IMR-90 (cell line): ENCODE measurements around the gene ASPHD2. TPM values are rescaled to one million over a fixed set of nuclear protein-coding genes. Genes with fewer than 3 reads are reported as not detected.

Experiments used
- ATAC-seq: fragments of 200-7000 bp; cut with Tn5 transposase; 2 replicates; pipeline ENCODE4 v1.9.1; 2020; ENCODE audit warnings: low read depth, mild to moderate bottlenecking, moderate library complexity
- BruUV-seq: library from RNA; stranded (reverse); fragments of 400-500 nt; replicated peaks from 2 replicates; lab custom pipeline; 2021; lab: Mats Ljungman, UMichigan
- CTCF ChIA-PET: fragments of 300-600 bp; formaldehyde crosslinking; extraction: SDS; loops from one replicate; lab custom pipeline; 2021; ENCODE audit warnings: antibody characterized with exemption; lab: Yijun Ruan, JAX
- POLR2A ChIA-PET: fragments of 300-600 bp; sonication (Branson Sonifier 250); formaldehyde crosslinking; loops from one replicate; lab custom pipeline; 2022; ENCODE audit warnings: antibody characterized with exemption; ENCODE audit not compliant: unreplicated experiment; lab: Charles Lee
- DNase-seq: peaks from one replicate; pipeline ENCODE4 v3.0.0; 2013
- H2AFZ ChIP-seq: replicated peaks from 2 replicates; pipeline ENCODE3; 2013; ENCODE audit warnings: low read length, mild to moderate bottlenecking; ENCODE audit not compliant: poor library complexity
- H2AK5ac ChIP-seq: 2 replicates; pipeline ENCODE4 v1.6.1; 2013; ENCODE audit warnings: low read depth, low read length, inconsistent platforms
- H2AK9ac ChIP-seq: replicated peaks from 2 replicates; pipeline ENCODE3; 2013; ENCODE audit warnings: mild to moderate bottlenecking, low read depth, low read length, moderate library complexity; ENCODE audit not compliant: poor library complexity
- H2BK120ac ChIP-seq: 2 replicates; pipeline ENCODE4 v1.6.1; 2013; ENCODE audit warnings: low read depth, low read length, inconsistent platforms
- H2BK15ac ChIP-seq: 3 replicates; pipeline ENCODE4 v1.6.1; 2013; ENCODE audit warnings: low read depth, low read length, inconsistent platforms
- H2BK20ac ChIP-seq: 2 replicates; pipeline ENCODE4 v1.6.1; 2013; ENCODE audit warnings: low read depth, mild to moderate bottlenecking, inconsistent platforms, low read length, moderate library complexity
- H2BK5ac ChIP-seq: 2 replicates; pipeline ENCODE4 v1.6.1; 2013; ENCODE audit warnings: mild to moderate bottlenecking, low read depth, low read length, inconsistent platforms; ENCODE audit not compliant: poor library complexity, severe bottlenecking
- H3K14ac ChIP-seq: replicated peaks from 2 replicates; pipeline ENCODE4 v1.6.1; 2013; ENCODE audit warnings: low read depth, low read length, inconsistent platforms
- H3K18ac ChIP-seq: 2 replicates; pipeline ENCODE4 v1.6.1; 2013; ENCODE audit warnings: low read depth, low read length, control low read depth
- H3K23ac ChIP-seq: 2 replicates; pipeline ENCODE4 v1.6.1; 2013; ENCODE audit warnings: low read depth, low read length, inconsistent platforms
- H3K27ac ChIP-seq: 2 replicates; pipeline ENCODE4 v1.5.1; 2013; ENCODE audit warnings: mild to moderate bottlenecking, control low read depth, low read length; ENCODE audit not compliant: insufficient read depth
- H3K27me3 ChIP-seq: 2 replicates; pipeline ENCODE4 v1.6.1; 2013; ENCODE audit warnings: low read length; ENCODE audit not compliant: control insufficient read depth, insufficient read depth
- H3K36me3 ChIP-seq: 2 replicates; pipeline ENCODE4 v1.6.1; 2013; ENCODE audit warnings: low read length, mixed read lengths; ENCODE audit not compliant: control insufficient read depth, insufficient read depth
- H3K4ac ChIP-seq: 2 replicates; pipeline ENCODE4 v1.6.1; 2013; ENCODE audit warnings: low read depth, low read length, inconsistent platforms
- H3K4me1 ChIP-seq: 2 replicates; pipeline ENCODE4 v1.6.1; 2013; ENCODE audit warnings: low read length, mixed read lengths; ENCODE audit not compliant: control insufficient read depth, insufficient read depth
- H3K4me2 ChIP-seq: 2 replicates; pipeline ENCODE4 v1.6.1; 2013; ENCODE audit warnings: low read depth, mild to moderate bottlenecking, control low read depth, low read length, moderate library complexity
- H3K4me3 ChIP-seq: 2 replicates; pipeline ENCODE4 v1.5.1; 2013; ENCODE audit warnings: low read depth, mild to moderate bottlenecking, control low read depth, low read length, moderate library complexity; ENCODE audit not compliant: insufficient read depth
- H3K56ac ChIP-seq: 2 replicates; pipeline ENCODE4 v1.6.1; 2013; ENCODE audit warnings: low read length, inconsistent platforms; ENCODE audit not compliant: insufficient read depth; ENCODE audit errors: extremely low read depth
- H3K79me1 ChIP-seq, 2 experiments: 2 replicates each; pipeline ENCODE4 v1.6.1; 2013; ENCODE audit warnings: low read length in 2 of 2, inconsistent platforms in 1 of 2, low read depth in 1 of 2
- H3K9ac ChIP-seq: 2 replicates; pipeline ENCODE4 v1.6.1; 2013; ENCODE audit warnings: low read depth, low read length, control low read depth
- H3K9me1 ChIP-seq: 2 replicates; pipeline ENCODE4 v1.6.1; 2013; ENCODE audit warnings: low read length, inconsistent platforms; ENCODE audit not compliant: insufficient read depth
- H3K9me3 ChIP-seq: 2 replicates; pipeline ENCODE4 v1.6.1; 2013; ENCODE audit warnings: low read length; ENCODE audit not compliant: control insufficient read depth, insufficient read depth
- H4K20me1 ChIP-seq: 2 replicates; pipeline ENCODE4 v1.6.1; 2013; ENCODE audit warnings: low read length, inconsistent platforms; ENCODE audit not compliant: insufficient read depth
- H4K5ac ChIP-seq: 2 replicates; pipeline ENCODE4 v1.6.1; 2013; ENCODE audit warnings: mild to moderate bottlenecking, low read depth, low read length, control low read depth
- H4K8ac ChIP-seq, 2 experiments: 2 replicates each; pipeline ENCODE4 v1.6.1; 2013; ENCODE audit warnings: low read depth in 2 of 2, low read length in 2 of 2, control low read depth in 1 of 2, inconsistent platforms in 1 of 2
- H4K91ac ChIP-seq: 2 replicates; pipeline ENCODE4 v1.6.1; 2013; ENCODE audit warnings: low read depth, low read length, inconsistent platforms; ENCODE audit not compliant: insufficient read depth
- CHD1 ChIP-seq: IDR thresholded peaks from 2 replicates; pipeline ENCODE4 v1.6.1; 2012; ENCODE audit warnings: low read depth, low read length, improper control_type of control experiment
- ELK1 ChIP-seq: fragments of 150-350 bp; IDR thresholded peaks from 2 replicates; pipeline ENCODE4 v1.6.1; 2016; ENCODE audit warnings: low read depth, mild to moderate bottlenecking, low read length, moderate library complexity, borderline replicate concordance
- FOS ChIP-seq: fragments of 150-350 bp; IDR thresholded peaks from 2 replicates; pipeline ENCODE4 v1.6.1; 2016; ENCODE audit warnings: low read depth, low read length
- NFE2L2 ChIP-seq: fragments of 150-350 bp; IDR thresholded peaks from 2 replicates; pipeline ENCODE4 v1.6.1; 2016; ENCODE audit warnings: low read depth, mild to moderate bottlenecking, low read length
- WGBS, 2 experiments: methylation state at CpG; one replicate each; pipeline versions ENCODE4 v1.1.5 to v1.1.7; 2013; ENCODE audit warnings: missing lambda C conversion rate in 2 of 2; ENCODE audit not compliant: insufficient read length in 1 of 2; ENCODE audit errors: extremely low coverage in 2 of 2; 5-methylcytosine and 5-hydroxymethylcytosine counted together
- dilution Hi-C: fragments of 300-500 bp; cut with HindIII; formaldehyde crosslinking; loops from one replicate; pipeline ENCODE4 v1.14.3; 2018; ENCODE audit warnings: low sequenced_read_pairs; ENCODE audit not compliant: unreplicated experiment
- in situ Hi-C: fragments of 300-500 bp; cut with MboI; formaldehyde crosslinking; loops from 3 replicates; pipeline ENCODE4 v1.14.3; 2019; ENCODE audit warnings: low sequenced_read_pairs, inconsistent platforms, mixed read lengths
- intact Hi-C: fragments of 100-400 bp; cut with micrococcal nuclease; formaldehyde crosslinking; loops from 2 replicates; pipeline ENCODE4 v1.10.0; 2022
- polyA plus RNA-seq, 3 experiments: library from polyadenylated mRNA; depleted of rRNA; stranded (reverse); fragments of >200 nt; gene quantifications; 2 replicates each; pipeline ENCODE4 v1.2.3, GENCODE V29; 2012; ENCODE audit warnings: low replicate concordance in 1 of 3
- total RNA-seq: library from RNA; depleted of rRNA; stranded (reverse); fragments of >200 nt; gene quantifications from 2 replicates; pipeline ENCODE4 v1.2.3, GENCODE V29; 2012

The ASPHD2 gene
- total and polyA plus RNA-seq, 2 of the 4 experiments (the other 2 are of a cell fraction): 1.3 to 1.4 TPM

DNA sequence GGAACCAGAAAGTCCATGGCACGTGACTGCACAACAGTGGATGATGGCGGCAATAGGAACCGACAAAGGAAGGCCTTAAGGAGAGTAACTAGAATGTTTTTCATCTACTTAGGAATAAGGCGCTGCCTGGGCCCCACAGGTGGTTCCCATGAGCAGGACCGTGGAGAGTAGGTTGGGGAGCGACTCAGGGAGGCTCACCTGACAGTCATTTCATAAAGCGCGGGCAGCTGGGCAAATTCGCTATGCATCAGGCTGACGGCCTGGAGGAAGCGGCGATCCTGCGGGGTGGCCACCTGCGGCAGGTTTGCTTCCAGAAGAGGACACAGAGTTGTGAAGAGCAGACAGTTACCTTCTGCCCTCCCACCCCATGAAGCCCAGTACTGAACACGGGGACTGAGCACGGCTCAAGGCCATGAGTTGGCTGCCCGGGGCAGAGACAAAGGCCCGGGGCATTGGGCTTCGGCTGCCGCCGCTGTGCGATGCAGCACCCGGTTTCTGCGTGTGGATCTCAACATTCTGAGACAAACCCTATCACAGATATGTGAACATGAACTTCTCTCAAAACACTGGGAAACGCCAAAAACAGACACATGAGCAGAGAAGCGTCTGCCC, 28.7 kb downstream of the ASPHD2 start:
- CTCF ChIA-PET: no interaction called here

More for the DNA sequence above, 28.7 kb downstream of the ASPHD2 start:
- Histone ChIP-seq H3K14ac (no peak overlapping the region), H3K79me1 (peaks cover 3 to 15% of the 10 kb centered on the region in 2 experiments), H3K9me3 (no peaks in the 10 kb centered on the region), H3K4me2 (no peak overlapping the region), H4K5ac (no peak overlapping the region), H2BK5ac (no peak overlapping the region), H2AK9ac (no peak overlapping the region), H3K23ac (no peak overlapping the region), H3K27me3 (no peaks in the 10 kb centered on the region), H4K8ac (no peak overlapping the region), H4K91ac (no peak overlapping the region), H3K4me1 (no peaks in the 10 kb centered on the region), H4K20me1 (0 out of 2 replicates have a peak, but pooled peaks cover 6% of the 10 kb centered on the region), H2BK20ac (no peak overlapping the region), H3K4me3 (no peak overlapping the region), H2BK15ac (no peak overlapping the region), H2AFZ (no peak overlapping the region), H2BK120ac (no peak overlapping the region), H3K56ac (no peak overlapping the region), H2AK5ac (no peak overlapping the region), H3K9me1 (no peaks in the 10 kb centered on the region), H3K36me3 (peaks cover 37% of the 10 kb centered on the region), H3K18ac (no peak overlapping the region), H3K4ac (no peak overlapping the region), H3K9ac (no peak overlapping the region), H3K27ac (no peak overlapping the region)
- intact Hi-C loops (no loop called here), in situ Hi-C loops (no loop called here), dilution Hi-C loops (no loop called here)
- 97% methylated on average over 5 of the region's 26 CpGs; no CpG with 5 or more reads in 1 of the 2 experiments for WGBS, 2 experiments
- no peak for DNase-seq
- POLR2A ChIA-PET: no interaction called here
- no TSS peak for BruUV-seq
- no peak for ATAC-seq
- TF ChIP-seq NFE2L2 (no peak), CHD1 (no peak), ELK1 (no peak), FOS (no peak)
